B cell (primary cell): ENCODE measurements around the gene RBM7. TPM values are rescaled to one million over a fixed set of nuclear protein-coding genes. Genes with fewer than 3 reads are reported as not detected.

Experiments
- ATAC-seq: fragments of 200-7000 bp; cut with Tn5 transposase; one replicate; pipeline ENCODE4 v1.10.0; 2021; ENCODE audit warnings: low read depth, mild to moderate bottlenecking, moderate number of reproducible peaks, moderate library complexity
- CTCF ChIA-PET: fragments of 350-600 bp; sonication (Branson Sonifier 250); formaldehyde crosslinking; loops from one replicate; lab custom pipeline; 2021; ENCODE audit warnings: antibody characterized with exemption, inconsistent platforms; lab: Charles Lee
- POLR2A ChIA-PET: fragments of 350-600 bp; sonication (Branson Sonifier 250); formaldehyde crosslinking; loops from one replicate; lab custom pipeline; 2021; ENCODE audit warnings: antibody characterized with exemption; lab: Charles Lee
- DNase-seq: peaks from one replicate; pipeline ENCODE4 v3.0.0; 2013
- H2AFZ ChIP-seq: 2 replicates; pipeline ENCODE4 v1.6.1; 2012; ENCODE audit warnings: mild to moderate bottlenecking, low read depth, low read length; ENCODE audit not compliant: insufficient read depth, poor library complexity, severe bottlenecking
- H3K27ac ChIP-seq, 2 donors: 1 replicate in 1 of 2; 2 replicates in 1 of 2; pipeline ENCODE4 v1.5.1; 2012 to 2013; ENCODE audit warnings: low read length in 2 of 2, mild to moderate bottlenecking in 2 of 2, moderate library complexity in 1 of 2
- H3K27me3 ChIP-seq, 4 experiments: fragments of 200-600 bp in 1 of 4; sonication (generic) in 1 of 4; replicated peaks in 1 of 4; 1 replicate in 2 of 4; 2 replicates in 2 of 4; pipeline versions ENCODE4 v1.6.1 to v1.7.0; 2013 to 2016; ENCODE audit warnings: low read length in 3 of 4, mild to moderate bottlenecking in 2 of 4, mixed read lengths in 1 of 4, moderate library complexity in 1 of 4; ENCODE audit not compliant: insufficient read depth in 4 of 4, control insufficient read depth in 3 of 4; ENCODE audit errors: control extremely low read depth in 1 of 4
- H3K36me3 ChIP-seq, 2 experiments: replicated peaks in 1 of 2; 1 replicate in 1 of 2; 2 replicates in 1 of 2; pipeline versions ENCODE4 v1.6.1 to v1.7.1; 2013; ENCODE audit warnings: low read length in 1 of 2; ENCODE audit not compliant: insufficient read depth in 2 of 2, control insufficient read depth in 1 of 2; ENCODE audit errors: control extremely low read depth in 1 of 2, extremely low read depth in 1 of 2
- H3K4me1 ChIP-seq, 2 donors: fragments of 200-600 bp in 1 of 2; sonication (generic) in 1 of 2; 1 replicate in 1 of 2; 2 replicates in 1 of 2; pipeline versions ENCODE4 v1.5.1 to v1.6.1; 2013 to 2017; ENCODE audit warnings: low read length in 2 of 2; ENCODE audit not compliant: control insufficient read depth in 2 of 2, insufficient read depth in 2 of 2
- H3K4me2 ChIP-seq: replicated peaks from 2 replicates; pipeline ENCODE3; 2012; ENCODE audit warnings: mild to moderate bottlenecking, low read depth, low read length; ENCODE audit not compliant: poor library complexity, severe bottlenecking
- H3K4me3 ChIP-seq, 5 experiments: fragments of 200-600 bp in 1 of 5; sonication (generic) in 1 of 5; 1 replicate in 3 of 5; 2 replicates in 2 of 5; pipeline versions ENCODE4 v1.5.1 to v1.7.0; 2011 to 2016; ENCODE audit warnings: low read length in 4 of 5, mild to moderate bottlenecking in 4 of 5, low read depth in 2 of 5, control low read depth in 1 of 5, moderate library complexity in 1 of 5; ENCODE audit not compliant: insufficient read depth in 1 of 5; ENCODE audit errors: control extremely low read depth in 1 of 5, extremely low read depth in 1 of 5
- H3K79me2 ChIP-seq: fragments of 200-600 bp; sonication (generic); one replicate; pipeline ENCODE4 v1.6.0; 2016; ENCODE audit warnings: low read length; ENCODE audit not compliant: control insufficient read depth, insufficient read depth
- H3K9ac ChIP-seq: fragments of 200-600 bp; sonication (generic); 2 replicates; pipeline ENCODE4 v1.6.1; 2017; ENCODE audit warnings: mild to moderate bottlenecking, low read length, moderate library complexity
- H3K9me3 ChIP-seq, 3 donors: one replicate each; pipeline versions ENCODE4 v1.6.1 to v1.7.1; 2013; ENCODE audit warnings: low read length in 2 of 3; ENCODE audit not compliant: control insufficient read depth in 2 of 3, insufficient read depth in 1 of 3; ENCODE audit errors: control extremely low read depth in 1 of 3
- H4K20me1 ChIP-seq: 2 replicates; pipeline ENCODE4 v1.6.0; 2012; ENCODE audit warnings: mild to moderate bottlenecking, low read length; ENCODE audit not compliant: insufficient read depth, control insufficient read depth, poor library complexity, severe bottlenecking
- H3K27ac Mint-ChIP-seq: one replicate; pipeline ENCODE4 v1.8.0; 2021; ENCODE audit warnings: mixed read lengths
- H3K27me3 Mint-ChIP-seq: one replicate; pipeline ENCODE4 v1.8.0; 2021; ENCODE audit warnings: mixed read lengths
- H3K4me1 Mint-ChIP-seq: one replicate; pipeline ENCODE4 v1.8.0; 2021; ENCODE audit warnings: mixed read lengths
- H3K4me3 Mint-ChIP-seq: one replicate; pipeline ENCODE4 v1.8.0; 2021; ENCODE audit warnings: mixed read lengths
- H3K9me3 Mint-ChIP-seq: one replicate; pipeline ENCODE4 v1.8.0; 2022; ENCODE audit warnings: mixed read lengths; ENCODE audit not compliant: insufficient read depth
- CTCF ChIP-seq: fragments of 200-600 bp; IDR thresholded peaks from one replicate; pipeline ENCODE4 v1.8.0; 2022; ENCODE audit warnings: antibody characterized with exemption, mild to moderate bottlenecking
- EZH2 ChIP-seq: IDR thresholded peaks from 2 replicates; pipeline ENCODE4 v1.6.1; 2012; ENCODE audit warnings: borderline replicate concordance, low read depth, mild to moderate bottlenecking, moderate library complexity, low read length; ENCODE audit not compliant: insufficient read depth, poor library complexity, severe bottlenecking
- WGBS: methylation state at CpG from one replicate; pipeline ENCODE4 v1.1.5; 2013; ENCODE audit warnings: missing lambda C conversion rate; ENCODE audit not compliant: insufficient coverage; 5-methylcytosine and 5-hydroxymethylcytosine counted together
- intact Hi-C: fragments of 100-400 bp; cut with micrococcal nuclease; formaldehyde crosslinking; loops from one replicate; pipeline ENCODE4 v1.10.0; 2022
- polyA plus RNA-seq: library from polyadenylated mRNA; depleted of rRNA; stranded (reverse); fragments of >200 nt; gene quantifications from 2 replicates; pipeline ENCODE4 v1.2.3, GENCODE V29; 2012
- total RNA-seq, 2 donors: library from RNA; stranded (reverse); fragments of 120-200 nt in 1 of 2; gene quantifications; 1 replicate in 1 of 2; 2 replicates in 1 of 2; pipeline versions ENCODE4 v1.2.3 to v1.2.4, GENCODE V29; 2013 to 2022

The RBM7 gene
- total and polyA plus RNA-seq, 2 donors (not counting 1 experiment from before 2014, with no cell fraction given), result 26.3 to 36.1 TPM

- H3K4me1 Mint-ChIP-seq, result peaks cover 27% of the 10 kb centered on the region
- CTCF ChIA-PET, result no interaction called here
These were observed 3.0 kb upstream of the RBM7 start for GRCh38 chr11:114397349-114397982.

More at GRCh38 chr11:114397349-114397982, 3.0 kb upstream of the RBM7 start:
- H3K27me3 ChIP-seq, result no peaks in the 10 kb centered on the region
- no peak overlapping the region for H3K4me3 ChIP-seq
- Mint-ChIP-seq H3K4me3 (no peak overlapping the region), H3K27me3 (no peaks in the 10 kb centered on the region), H3K9me3 (no peaks in the 10 kb centered on the region), H3K27ac (no peak overlapping the region)
- H3K36me3 ChIP-seq, result no peaks in the 10 kb centered on the region
- intact Hi-C loops, result no loop called here
- H3K4me1 ChIP-seq, result peaks cover 13 to 21% of the 10 kb centered on the region in 2 donors
- no peaks in the 10 kb centered on the region for H4K20me1 ChIP-seq
- no peak overlapping the region for H3K4me2 ChIP-seq
- DNase-seq (no peak), ATAC-seq (no peak)
- no peak overlapping the region for H2AFZ ChIP-seq
- no peak overlapping the region for H3K27ac ChIP-seq
- no peaks in the 10 kb centered on the region for H3K9me3 ChIP-seq
- H3K79me2 ChIP-seq, result peaks cover 39% of the 10 kb centered on the region
- H3K9ac ChIP-seq, result no peak overlapping the region
- POLR2A ChIA-PET, result no interaction called here
- WGBS, result no CpG with 5 or more reads among the region's 2 CpGs
- TF ChIP-seq CTCF, result no peak
- TF ChIP-seq EZH2, result no peak
